Measurements from ENCODE around the gene PAIP2B. TPM values are rescaled to one million over a fixed set of nuclear protein-coding genes. Genes with fewer than 3 reads are reported as not detected.

PAIP2B gene
- total RNA-seq, 1 donor from 2014 or later, result 17.1 TPM

DNA sequence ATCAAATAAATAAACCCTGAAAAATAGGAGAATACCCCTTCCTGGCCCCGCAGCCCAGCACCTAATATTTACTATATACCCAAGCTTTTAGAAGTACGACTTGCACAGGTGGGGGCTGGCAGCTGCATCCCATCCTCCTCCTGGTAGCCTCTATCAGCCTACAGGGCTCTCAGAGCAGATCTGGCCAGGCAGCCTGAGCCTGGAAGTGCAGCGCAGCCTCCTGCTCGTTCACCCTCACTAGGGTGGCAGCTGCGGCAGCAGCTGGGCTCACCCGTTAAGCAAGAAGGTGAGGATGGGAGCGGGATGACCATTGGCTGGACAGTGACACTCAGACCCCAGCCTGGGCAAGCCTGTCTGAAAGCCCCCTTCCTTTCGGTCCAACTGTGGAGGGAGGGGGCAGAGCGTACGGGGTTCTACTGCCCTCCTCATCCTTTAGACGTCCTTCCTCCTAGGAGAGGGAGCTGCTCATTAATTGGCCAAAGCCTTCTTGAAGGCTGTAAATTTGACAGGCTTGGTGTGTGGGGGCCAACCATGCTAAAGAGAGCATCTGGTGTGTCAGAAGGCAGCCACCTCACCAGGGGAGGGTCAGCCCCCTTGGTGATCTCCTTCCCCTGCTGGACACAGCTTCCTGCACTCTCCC, 73.2 kb downstream of the PAIP2B start:
- Histone ChIP-seq H3K4me3 (no peak overlapping the region), H3F3A (ENCODE audit: low read depth) (peaks cover 3% of the 10 kb centered on the region), H3K9ac (no peak overlapping the region), H3K27ac (no peak overlapping the region), H4K20me1 (ENCODE audit: low read depth) (peaks cover 6% of the 10 kb centered on the region), H2AFZ (replicated peaks) (no peak overlapping the region), H3K27me3 (no peaks in the 10 kb centered on the region), H3K36me3 (no peaks in the 10 kb centered on the region), H3K4me2 (no peak overlapping the region), H3K4me1 (peaks cover 8% of the 10 kb centered on the region), H3K9me3 (ENCODE audit: low read depth) (no peaks in the 10 kb centered on the region), H3K79me2 (ENCODE audit: low read depth) (no peaks in the 10 kb centered on the region)
- Mint-ChIP-seq H3K36me3 (peaks cover 5% of the 10 kb centered on the region), H3K4me1 (peaks cover 9% of the 10 kb centered on the region), H3K27ac (no peak overlapping the region), H3K9me3 (no peaks in the 10 kb centered on the region), H3K4me3 (no peak overlapping the region), H3K27me3 (ENCODE audit: insufficient read depth, low read depth) (peaks cover 14% of the 10 kb centered on the region)
- DNase-seq (ENCODE audit: low spot score), result no peak
- TF ChIP-seq EZH2 (IDR thresholded peaks at IDR 0.05) (no peak), EZH2phosphoT487 (IDR thresholded peaks at IDR 0.05) (no peak)

DNA sequence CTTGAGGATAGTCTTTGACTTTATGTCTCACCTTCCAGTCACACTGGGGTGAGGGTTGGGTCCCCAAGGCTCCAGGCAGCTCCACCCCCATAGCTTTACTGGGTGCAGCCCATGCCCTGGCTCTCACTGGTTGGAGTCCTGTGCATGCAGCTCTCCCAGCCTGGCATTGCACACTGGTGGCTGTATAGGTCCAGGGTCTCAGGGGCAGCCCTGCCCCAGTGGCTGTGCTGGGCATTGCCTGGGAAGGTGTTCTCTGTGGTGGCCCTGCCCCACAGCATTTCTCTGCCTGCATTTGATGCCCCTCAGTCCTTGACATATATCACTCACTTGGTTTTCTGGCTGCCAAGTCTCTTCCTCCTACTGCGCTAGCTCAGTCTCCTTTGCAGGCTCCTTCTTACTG, 75.3 kb downstream of the PAIP2B start:
- Histone ChIP-seq H4K20me1 (ENCODE audit: low read depth) (peaks cover 6% of the 10 kb centered on the region), H3K9ac (no peak overlapping the region), H3K36me3 (no peaks in the 10 kb centered on the region), H3F3A (ENCODE audit: low read depth) (peaks cover 3% of the 10 kb centered on the region), H3K4me1 (peaks cover under 1% of the 10 kb centered on the region), H2AFZ (replicated peaks) (no peak overlapping the region), H3K4me2 (no peak overlapping the region), H3K27ac (no peak overlapping the region), H3K9me3 (ENCODE audit: low read depth) (no peaks in the 10 kb centered on the region), H3K4me3 (no peak overlapping the region), H3K79me2 (ENCODE audit: low read depth) (no peaks in the 10 kb centered on the region), H3K27me3 (no peaks in the 10 kb centered on the region)
- H3K36me3 Mint-ChIP-seq, result peaks cover 13% of the 10 kb centered on the region
- no peak for DNase-seq (ENCODE audit: low spot score)
- H3K27ac Mint-ChIP-seq, result no peak overlapping the region
- H3K4me1 Mint-ChIP-seq, result no peaks in the 10 kb centered on the region
- H3K9me3 Mint-ChIP-seq, result no peaks in the 10 kb centered on the region
- no peak overlapping the region for H3K4me3 Mint-ChIP-seq
- TF ChIP-seq, protein P1, sequence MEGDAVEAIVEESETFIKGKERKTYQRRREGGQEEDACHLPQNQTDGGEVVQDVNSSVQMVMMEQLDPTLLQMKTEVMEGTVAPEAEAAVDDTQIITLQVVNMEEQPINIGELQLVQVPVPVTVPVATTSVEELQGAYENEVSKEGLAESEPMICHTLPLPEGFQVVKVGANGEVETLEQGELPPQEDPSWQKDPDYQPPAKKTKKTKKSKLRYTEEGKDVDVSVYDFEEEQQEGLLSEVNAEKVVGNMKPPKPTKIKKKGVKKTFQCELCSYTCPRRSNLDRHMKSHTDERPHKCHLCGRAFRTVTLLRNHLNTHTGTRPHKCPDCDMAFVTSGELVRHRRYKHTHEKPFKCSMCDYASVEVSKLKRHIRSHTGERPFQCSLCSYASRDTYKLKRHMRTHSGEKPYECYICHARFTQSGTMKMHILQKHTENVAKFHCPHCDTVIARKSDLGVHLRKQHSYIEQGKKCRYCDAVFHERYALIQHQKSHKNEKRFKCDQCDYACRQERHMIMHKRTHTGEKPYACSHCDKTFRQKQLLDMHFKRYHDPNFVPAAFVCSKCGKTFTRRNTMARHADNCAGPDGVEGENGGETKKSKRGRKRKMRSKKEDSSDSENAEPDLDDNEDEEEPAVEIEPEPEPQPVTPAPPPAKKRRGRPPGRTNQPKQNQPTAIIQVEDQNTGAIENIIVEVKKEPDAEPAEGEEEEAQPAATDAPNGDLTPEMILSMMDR (IDR thresholded peaks at IDR 0.05), result no peak
- no peak for TF ChIP-seq EZH2 (IDR thresholded peaks at IDR 0.05)
- no peak for TF ChIP-seq EZH2phosphoT487 (IDR thresholded peaks at IDR 0.05)
- peaks cover 14% of the 10 kb centered on the region for H3K27me3 Mint-ChIP-seq (ENCODE audit: insufficient read depth, low read depth)

DNA sequence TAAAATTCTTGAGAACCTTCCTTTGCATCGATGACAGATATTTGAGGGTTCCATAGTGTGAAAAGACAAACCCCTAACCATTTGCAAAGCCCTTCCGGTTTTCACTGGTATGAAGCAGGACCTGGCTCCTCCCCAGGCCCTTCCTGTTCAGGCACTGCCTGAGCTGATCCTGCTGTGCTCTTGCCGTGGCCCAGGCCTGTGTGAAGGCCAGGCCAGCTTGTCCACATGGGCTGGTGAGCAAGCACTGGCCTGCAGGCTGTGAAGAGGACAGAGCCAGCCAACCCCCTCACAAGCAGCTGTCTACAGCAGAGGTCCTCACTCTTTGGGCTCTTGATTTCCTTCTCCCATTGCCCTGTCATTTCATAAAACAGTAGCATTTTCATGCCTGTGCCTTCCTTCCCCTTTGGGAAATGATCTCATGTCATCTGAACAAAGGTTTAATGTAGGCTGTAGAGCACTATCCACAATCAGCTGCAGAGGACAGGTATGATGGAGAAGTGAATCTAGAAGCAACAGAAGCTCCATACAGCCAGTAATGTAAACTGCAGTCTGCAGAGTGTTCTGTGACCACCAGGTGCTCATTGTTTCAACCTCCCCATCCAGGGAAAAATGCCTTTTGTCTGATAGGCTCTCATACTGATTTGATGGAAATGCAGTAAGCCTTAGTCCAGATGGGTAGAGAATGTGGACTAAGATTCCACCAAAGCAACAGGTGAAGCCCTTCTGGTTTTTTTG, 76.7 kb downstream of the PAIP2B start:
- H3K27me3 Mint-ChIP-seq (ENCODE audit: insufficient read depth, low read depth), result peaks cover 14% of the 10 kb centered on the region
- Histone ChIP-seq H3K79me2 (ENCODE audit: low read depth) (no peaks in the 10 kb centered on the region), H3K9ac (no peak overlapping the region), H2AFZ (replicated peaks) (no peak overlapping the region), H3F3A (ENCODE audit: low read depth) (peaks cover 3% of the 10 kb centered on the region), H3K4me3 (no peak overlapping the region), H3K4me1 (no peaks in the 10 kb centered on the region), H3K9me3 (ENCODE audit: low read depth) (no peaks in the 10 kb centered on the region), H3K27ac (no peak overlapping the region), H4K20me1 (ENCODE audit: low read depth) (peaks cover 6% of the 10 kb centered on the region), H3K4me2 (no peak overlapping the region), H3K27me3 (no peaks in the 10 kb centered on the region), H3K36me3 (no peaks in the 10 kb centered on the region)
- no peak overlapping the region for H3K4me3 Mint-ChIP-seq
- TF ChIP-seq EZH2 (IDR thresholded peaks at IDR 0.05), result no peak
- TF ChIP-seq, protein P1 (IDR thresholded peaks at IDR 0.05), result no peak
- no peak for TF ChIP-seq EZH2phosphoT487 (IDR thresholded peaks at IDR 0.05)
- H3K4me1 Mint-ChIP-seq, result no peaks in the 10 kb centered on the region
- peaks cover 20% of the 10 kb centered on the region for H3K36me3 Mint-ChIP-seq
- no peak for DNase-seq (ENCODE audit: low spot score)
- H3K27ac Mint-ChIP-seq, result no peak overlapping the region
- H3K9me3 Mint-ChIP-seq, result no peaks in the 10 kb centered on the region
